Endothelial cell (in vitro differentiated cells): ENCODE data around the gene PRPF38B. TPM values are rescaled to one million over a fixed set of nuclear protein-coding genes. Genes with fewer than 3 reads are reported as not detected.

Source experiments
- DNase-seq: peaks from one replicate; pipeline ENCODE4 v3.0.0; 2021; ENCODE audit warnings: low spot score
- H3K27ac Mint-ChIP-seq: one replicate; pipeline ENCODE4 v1.8.0; 2021; ENCODE audit warnings: mixed read lengths, inconsistent platforms; ENCODE audit not compliant: unreplicated experiment
- H3K27me3 Mint-ChIP-seq: one replicate; pipeline ENCODE4 v1.8.0; 2021; ENCODE audit warnings: mild to moderate bottlenecking, moderate library complexity, mixed read lengths, inconsistent platforms; ENCODE audit not compliant: unreplicated experiment
- H3K36me3 Mint-ChIP-seq: one replicate; pipeline ENCODE4 v1.8.0; 2021; ENCODE audit warnings: mild to moderate bottlenecking, low read depth, mixed read lengths, inconsistent platforms; ENCODE audit not compliant: unreplicated experiment
- H3K4me1 Mint-ChIP-seq: one replicate; pipeline ENCODE4 v1.8.0; 2021; ENCODE audit warnings: mild to moderate bottlenecking, mixed read lengths, inconsistent platforms; ENCODE audit not compliant: unreplicated experiment
- H3K4me3 Mint-ChIP-seq: one replicate; pipeline ENCODE4 v1.8.0; 2021; ENCODE audit warnings: mild to moderate bottlenecking, mixed read lengths, inconsistent platforms; ENCODE audit not compliant: unreplicated experiment
- H3K9me3 Mint-ChIP-seq: one replicate; pipeline ENCODE4 v1.8.0; 2021; ENCODE audit warnings: mixed read lengths, inconsistent platforms; ENCODE audit not compliant: unreplicated experiment
- long read RNA-seq: library from polyadenylated mRNA; unstranded; transcript quantifications from one replicate; pipeline ENCODE4 v2.0.0, GENCODE V29; 2020; ENCODE audit not compliant: unreplicated experiment
- total RNA-seq: library from RNA; stranded (reverse); fragmentation: NEBNext Ultra II Directional; extraction: Animal tissue kit (Norgen Biotek cat#: 25700); gene quantifications from one replicate; pipeline ENCODE4 v1.2.1, GENCODE V29; 2021; ENCODE audit not compliant: unreplicated experiment
- TF ChIP-seq, protein P1 (sequence below): fragments of 200-600 bp; sonication (generic); IDR thresholded peaks from one replicate; pipeline ENCODE4 v1.5.0; 2021; ENCODE audit warnings: antibody characterized with exemption; ENCODE audit not compliant: unreplicated experiment

The PRPF38B gene, protein sequence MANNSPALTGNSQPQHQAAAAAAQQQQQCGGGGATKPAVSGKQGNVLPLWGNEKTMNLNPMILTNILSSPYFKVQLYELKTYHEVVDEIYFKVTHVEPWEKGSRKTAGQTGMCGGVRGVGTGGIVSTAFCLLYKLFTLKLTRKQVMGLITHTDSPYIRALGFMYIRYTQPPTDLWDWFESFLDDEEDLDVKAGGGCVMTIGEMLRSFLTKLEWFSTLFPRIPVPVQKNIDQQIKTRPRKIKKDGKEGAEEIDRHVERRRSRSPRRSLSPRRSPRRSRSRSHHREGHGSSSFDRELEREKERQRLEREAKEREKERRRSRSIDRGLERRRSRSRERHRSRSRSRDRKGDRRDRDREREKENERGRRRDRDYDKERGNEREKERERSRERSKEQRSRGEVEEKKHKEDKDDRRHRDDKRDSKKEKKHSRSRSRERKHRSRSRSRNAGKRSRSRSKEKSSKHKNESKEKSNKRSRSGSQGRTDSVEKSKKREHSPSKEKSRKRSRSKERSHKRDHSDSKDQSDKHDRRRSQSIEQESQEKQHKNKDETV
- 54.3 TPM for total RNA-seq
- long read RNA-seq, transcript PRPF38B-203 (6 exons, 3,693 nt), result major isoform, 27 of 55 reads
- long read RNA-seq, partial matches to known transcripts, result 4 of 55 reads
- long read RNA-seq, other reads (novel, unspliced or antisense), result 22 of 55 reads

DNA sequence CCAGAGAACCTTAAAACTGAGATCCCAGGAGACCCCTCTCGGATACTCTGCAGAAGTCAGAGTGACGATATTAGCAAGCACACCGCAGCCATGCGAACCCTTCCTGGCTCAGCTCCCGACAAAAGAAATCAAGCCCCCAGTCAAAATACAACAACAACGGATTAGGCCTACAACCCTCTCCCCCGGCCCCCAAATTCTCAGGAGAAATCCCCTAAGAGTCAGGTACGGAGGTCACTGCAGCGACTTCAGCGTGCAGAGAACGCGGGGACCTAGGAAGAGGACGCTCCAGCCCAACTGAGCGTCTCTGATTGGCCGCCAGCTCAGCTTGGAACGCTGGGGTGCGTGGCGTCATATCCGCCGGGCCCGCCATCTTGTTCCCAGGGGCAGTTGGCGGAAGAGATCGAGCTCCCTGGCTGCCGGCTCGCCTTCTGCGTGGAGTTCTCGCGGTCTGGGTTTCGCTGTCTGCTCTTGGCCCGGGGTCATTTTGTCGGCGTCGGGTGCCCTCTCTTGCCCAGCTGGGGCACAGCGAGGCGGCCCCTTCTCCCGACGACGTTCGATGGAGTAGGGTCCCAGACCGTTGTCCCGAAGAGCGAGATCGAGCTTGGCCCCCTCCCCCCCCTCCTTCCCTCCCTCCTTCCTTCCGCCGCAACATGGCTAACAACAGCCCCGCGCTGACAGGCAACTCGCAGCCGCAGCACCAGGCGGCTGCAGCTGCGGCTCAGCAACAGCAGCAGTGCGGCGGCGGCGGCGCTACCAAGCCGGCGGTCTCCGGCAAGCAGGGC lies at the start of gene PRPF38B:
PRPF38B (plus strand) TSS at position 369 of the 782 bp plus-strand sequence; CDS start at position 651, 282 bp downstream.
- H3K27ac Mint-ChIP-seq, result peak within 1 kb of the TSS; percentile 99
- TF ChIP-seq, protein P1, sequence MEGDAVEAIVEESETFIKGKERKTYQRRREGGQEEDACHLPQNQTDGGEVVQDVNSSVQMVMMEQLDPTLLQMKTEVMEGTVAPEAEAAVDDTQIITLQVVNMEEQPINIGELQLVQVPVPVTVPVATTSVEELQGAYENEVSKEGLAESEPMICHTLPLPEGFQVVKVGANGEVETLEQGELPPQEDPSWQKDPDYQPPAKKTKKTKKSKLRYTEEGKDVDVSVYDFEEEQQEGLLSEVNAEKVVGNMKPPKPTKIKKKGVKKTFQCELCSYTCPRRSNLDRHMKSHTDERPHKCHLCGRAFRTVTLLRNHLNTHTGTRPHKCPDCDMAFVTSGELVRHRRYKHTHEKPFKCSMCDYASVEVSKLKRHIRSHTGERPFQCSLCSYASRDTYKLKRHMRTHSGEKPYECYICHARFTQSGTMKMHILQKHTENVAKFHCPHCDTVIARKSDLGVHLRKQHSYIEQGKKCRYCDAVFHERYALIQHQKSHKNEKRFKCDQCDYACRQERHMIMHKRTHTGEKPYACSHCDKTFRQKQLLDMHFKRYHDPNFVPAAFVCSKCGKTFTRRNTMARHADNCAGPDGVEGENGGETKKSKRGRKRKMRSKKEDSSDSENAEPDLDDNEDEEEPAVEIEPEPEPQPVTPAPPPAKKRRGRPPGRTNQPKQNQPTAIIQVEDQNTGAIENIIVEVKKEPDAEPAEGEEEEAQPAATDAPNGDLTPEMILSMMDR, result no peak

DNA sequence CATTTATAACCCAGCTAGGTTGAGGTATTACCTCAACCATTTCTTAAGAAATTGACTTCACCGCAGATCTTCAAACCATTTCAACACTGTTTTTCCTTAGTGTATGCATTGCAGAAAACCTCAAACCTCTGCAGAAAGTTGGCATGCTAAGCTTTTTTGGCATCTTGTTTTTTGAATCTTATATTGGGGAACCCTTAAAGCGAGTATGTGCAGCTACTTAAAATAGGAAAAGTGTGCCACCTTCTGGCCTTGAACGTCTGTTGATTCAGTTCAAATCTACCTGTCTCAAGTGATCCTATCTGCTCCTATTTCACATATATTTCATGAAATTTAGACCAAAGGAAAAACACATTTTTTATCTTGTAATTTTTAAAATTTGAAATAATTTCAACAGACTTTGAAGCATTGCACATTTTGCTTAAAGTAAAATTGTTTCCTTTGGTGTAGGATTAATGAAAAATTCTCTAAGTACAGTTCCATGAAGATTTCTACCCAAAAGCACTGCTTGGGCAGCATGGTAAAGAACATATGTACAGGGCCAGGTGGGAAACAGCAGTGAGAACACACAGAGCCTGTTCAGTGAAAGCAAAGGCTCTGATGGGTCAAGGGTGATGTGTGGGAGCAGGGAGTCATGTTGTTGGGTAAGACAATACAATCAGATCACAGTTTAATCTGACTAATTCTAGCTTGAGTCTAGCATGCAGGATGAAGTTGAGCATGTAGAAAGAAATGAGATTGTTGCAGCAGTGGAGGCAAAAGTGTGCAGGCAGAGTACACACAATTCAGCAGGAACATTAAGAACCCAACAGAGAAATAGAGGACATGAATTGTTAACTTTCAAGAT lies 48.4 kb upstream of the PRPF38B start:
- no peak overlapping the region for H3K4me3 Mint-ChIP-seq
- H3K27me3 Mint-ChIP-seq, result peaks cover 8% of the 10 kb centered on the region
- TF ChIP-seq, protein P1, result no peak
- H3K4me1 Mint-ChIP-seq, result peaks cover 23% of the 10 kb centered on the region
- no peak for DNase-seq
- H3K27ac Mint-ChIP-seq, result no peak overlapping the region
- no peaks in the 10 kb centered on the region for H3K9me3 Mint-ChIP-seq
- peaks cover 18% of the 10 kb centered on the region for H3K36me3 Mint-ChIP-seq

More for the DNA sequence above, at the start of gene PRPF38B:
- peaks cover 9% of the 10 kb centered on the region for H3K27me3 Mint-ChIP-seq
- peak within 1 kb of the TSS; percentile 100 for H3K4me3 Mint-ChIP-seq
- peaks cover 12% of the 10 kb centered on the region for H3K36me3 Mint-ChIP-seq
- peaks cover 45% of the 10 kb centered on the region for H3K4me1 Mint-ChIP-seq
- peak; percentile 92 for DNase-seq
- no peaks in the 10 kb centered on the region for H3K9me3 Mint-ChIP-seq

DNA sequence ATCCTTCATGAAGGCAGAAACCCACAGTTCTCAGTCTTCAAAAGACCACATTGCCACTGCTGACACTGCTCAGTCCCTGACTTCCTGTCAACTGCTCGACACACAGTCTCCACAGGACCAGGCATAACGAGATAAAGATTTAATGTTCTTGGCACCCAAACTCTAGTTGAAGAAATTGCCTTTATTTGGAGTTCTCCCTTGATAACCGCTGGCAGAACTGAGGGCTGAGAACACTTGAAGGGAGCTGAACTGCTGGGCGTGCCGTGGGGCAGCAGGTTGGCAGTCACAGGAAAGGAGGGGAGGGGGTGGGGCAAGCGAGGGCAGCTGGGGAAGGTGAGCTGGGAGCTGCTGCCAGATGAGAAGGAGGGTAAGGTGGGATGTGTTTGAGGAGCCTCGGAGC lies 47.1 kb upstream of the PRPF38B start:
- no peak for DNase-seq
- H3K27ac Mint-ChIP-seq, result no peak overlapping the region
- TF ChIP-seq, protein P1, result no peak

DNA sequence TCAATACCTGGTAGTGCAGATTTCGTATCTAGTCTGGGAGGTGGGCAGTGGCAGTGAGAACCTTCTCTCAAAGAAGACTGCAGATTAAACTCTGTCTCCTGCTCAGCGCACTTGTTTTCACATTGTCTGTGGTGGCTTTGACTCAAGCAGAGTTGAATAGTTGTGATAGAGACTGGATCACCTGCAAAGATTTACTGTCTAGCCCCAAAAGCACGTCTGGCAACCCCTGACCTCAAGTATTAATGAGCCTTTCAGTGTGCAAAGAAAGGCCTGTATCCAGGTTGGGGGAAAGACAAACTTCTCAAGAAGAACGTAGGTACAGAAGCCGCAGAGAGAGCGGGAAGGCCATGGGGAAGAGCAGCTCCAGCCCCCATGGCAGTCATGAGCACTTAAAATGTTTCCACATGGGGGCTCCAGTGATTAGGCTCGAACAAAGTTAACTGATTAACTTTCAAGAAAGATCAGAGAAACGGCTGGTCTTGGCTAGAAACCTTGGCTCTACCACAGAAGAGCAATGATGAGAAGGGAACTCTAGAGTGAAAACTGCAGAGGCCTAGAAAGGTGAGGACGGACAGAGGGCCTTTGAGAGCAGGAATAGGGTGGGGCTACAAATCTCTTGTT lies 46.4 kb upstream of the PRPF38B start:
- TF ChIP-seq, protein P1, result no peak
- H3K36me3 Mint-ChIP-seq, result peaks cover 15% of the 10 kb centered on the region
- peaks cover 23% of the 10 kb centered on the region for H3K4me1 Mint-ChIP-seq
- no peak overlapping the region for H3K27ac Mint-ChIP-seq
- no peak for DNase-seq
- no peak overlapping the region for H3K4me3 Mint-ChIP-seq
- H3K9me3 Mint-ChIP-seq, result no peaks in the 10 kb centered on the region
- H3K27me3 Mint-ChIP-seq, result peaks cover 4% of the 10 kb centered on the region

More for the DNA sequence above, 47.1 kb upstream of the PRPF38B start:
- Mint-ChIP-seq H3K36me3 (peaks cover 16% of the 10 kb centered on the region), H3K9me3 (no peaks in the 10 kb centered on the region), H3K4me3 (no peak overlapping the region), H3K27me3 (peaks cover 5% of the 10 kb centered on the region), H3K4me1 (peaks cover 23% of the 10 kb centered on the region)
